ENCODE data around the gene SUSD4.

DNA sequence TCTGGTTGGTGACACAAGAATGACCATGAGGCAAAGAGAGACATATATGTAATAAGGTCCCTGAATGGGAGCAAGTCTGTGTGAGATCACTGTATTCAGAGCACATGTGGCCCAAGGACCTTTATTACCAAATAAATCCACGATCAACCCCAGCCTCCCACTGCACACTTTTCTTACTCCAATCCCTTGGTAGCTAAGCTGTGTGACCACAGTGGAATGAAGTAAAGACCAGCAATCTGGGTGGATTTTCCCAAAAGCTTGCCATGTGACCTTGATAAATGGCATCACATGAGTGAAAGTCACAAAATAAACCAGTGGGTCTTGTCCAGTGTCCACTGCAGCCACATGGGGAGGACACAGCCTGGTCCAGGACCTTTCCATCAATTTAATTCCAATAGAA lies 184.2 kb downstream of the SUSD4 start:
- TF ChIP-seq POLR2A (IDR thresholded peaks at IDR 0.05) (no peak), CTCF (IDR thresholded peaks at IDR 0.05) (no peak)

Data from adrenal gland (tissue), 5 donors.